HG03469 (cell line): ENCODE measurements around the gene CHCT1.

Experiments
- ATAC-seq: cut with Tn5 transposase; IDR thresholded peaks from one replicate; pipeline ENCODE4 v1.9.1; 2021; ENCODE audit warnings: mild to moderate bottlenecking, moderate library complexity, moderate number of reproducible peaks; ENCODE audit not compliant: unreplicated experiment

CHCT1 gene

GRCh38 chr17:60439501-60439900 is 17.2 kb downstream of the CHCT1 start:
- ATAC-seq: no peak

GRCh38 chr17:60442271-60443173 is 20.2 kb downstream of the CHCT1 start:
- no peak for ATAC-seq

- no peak for ATAC-seq
Measured at GRCh38 chr17:60443713-60444112, 21.4 kb downstream of the CHCT1 start.

- ATAC-seq: no peak
Measured at GRCh38 chr17:60445144-60445543, 22.9 kb downstream of the CHCT1 start.

GRCh38 chr17:60447375-60447774 is 25.1 kb downstream of the CHCT1 start:
- no peak for ATAC-seq

- no peak for ATAC-seq
Measured at GRCh38 chr17:60451071-60451470, 28.8 kb downstream of the CHCT1 start.

- no peak for ATAC-seq
Measured at GRCh38 chr17:60451965-60452364, 29.7 kb downstream of the CHCT1 start.

GRCh38 chr17:60455378-60455777 is 33.1 kb downstream of the CHCT1 start:
- ATAC-seq: no peak

- no peak for ATAC-seq
Measured at GRCh38 chr17:60457148-60457547, 34.9 kb downstream of the CHCT1 start.

GRCh38 chr17:60461584-60461983 is 39.3 kb downstream of the CHCT1 start:
- ATAC-seq: no peak

- no peak for ATAC-seq
Measured at GRCh38 chr17:60463157-60463835, 41.0 kb downstream of the CHCT1 start.

GRCh38 chr17:60464343-60464742 is 42.1 kb downstream of the CHCT1 start:
- ATAC-seq: no peak

GRCh38 chr17:60468371-60468770 is 46.1 kb downstream of the CHCT1 start:
- ATAC-seq: no peak

- no peak for ATAC-seq
Measured at GRCh38 chr17:60471451-60471850, 49.2 kb downstream of the CHCT1 start.

- ATAC-seq: no peak
Measured at GRCh38 chr17:60472449-60472848, 50.2 kb downstream of the CHCT1 start.

GRCh38 chr17:60473788-60474187 is 51.5 kb downstream of the CHCT1 start:
- no peak for ATAC-seq
